ENCODE measurements around the gene LIM2. TPM values are rescaled to one million over a fixed set of nuclear protein-coding genes. Genes with fewer than 3 reads are reported as not detected.

Gene LIM2
- total and polyA plus RNA-seq, 7 donors = not detected

DNA sequence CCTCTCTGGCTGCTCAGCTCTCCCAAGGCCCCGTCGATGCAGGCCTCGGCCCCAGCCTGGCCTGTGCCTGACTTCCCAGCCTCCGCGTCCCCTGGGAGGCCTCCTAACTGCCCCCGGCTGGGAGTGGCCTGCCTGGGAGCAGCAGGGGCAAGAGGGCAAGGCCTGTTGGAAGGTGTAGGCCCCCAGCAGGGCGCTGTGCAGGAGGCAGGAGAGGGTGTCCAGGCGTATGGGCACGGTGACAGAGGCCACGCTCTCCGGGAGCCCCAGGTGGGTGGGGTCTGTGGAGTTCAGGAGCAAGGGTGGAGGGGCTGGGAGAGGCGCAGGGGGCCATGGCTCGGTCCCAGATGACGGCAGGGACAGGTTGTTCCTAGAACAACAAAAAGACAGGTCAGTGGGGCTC is 1.4 kb upstream of the LIM2 start:
- intact Hi-C loops (cut with DNase I) = no loop called here
- 69 to 78% (median 74%) methylated on average over 14 of the region's 14 CpGs for WGBS, 3 donors

DNA sequence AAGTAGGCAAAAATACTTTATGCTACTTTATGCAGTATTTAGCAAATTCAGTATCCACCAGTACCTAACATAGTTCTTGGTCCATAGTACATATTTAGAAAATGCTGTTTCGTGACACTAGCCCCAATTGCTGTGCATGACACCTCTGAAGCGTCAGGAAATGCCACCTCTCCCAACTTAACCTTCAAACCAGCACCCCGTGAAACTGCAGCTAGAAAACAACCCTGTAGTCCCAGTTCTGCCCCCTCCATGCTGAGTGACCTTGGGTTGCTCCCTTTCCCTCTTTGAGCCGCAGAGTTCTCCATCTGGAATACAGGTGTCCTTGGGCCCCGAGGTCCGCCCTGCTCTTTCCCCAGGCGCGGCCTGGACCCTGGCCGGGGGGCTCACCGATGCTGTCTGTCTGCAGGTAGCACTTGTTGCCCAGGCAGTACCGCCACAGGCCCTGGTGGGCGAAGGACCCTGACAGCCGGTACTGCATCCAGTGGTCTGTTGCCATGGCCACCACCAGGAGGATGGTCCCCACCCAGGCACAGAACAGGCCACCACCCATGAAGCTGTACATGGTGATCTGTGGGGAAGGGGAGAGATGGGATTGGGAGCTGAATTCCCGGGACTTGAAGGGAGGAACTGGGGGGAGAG is 773 bp downstream of the LIM2 start:
- Histone ChIP-seq H3K36me3 (ENCODE audit: insufficient read depth in 1 of 2, low read depth in 1 of 2) (no peaks in the 10 kb centered on the region), H3K4me3 (no peak overlapping the region), H3K9me3 (no peaks in the 10 kb centered on the region), H3K27me3 (ENCODE audit: insufficient read depth in 3 of 3, low read length in 2 of 3) (peaks cover 0 to 3% (median 0%) of the 10 kb centered on the region in 3 donors), H3K4me1 (no peaks in the 10 kb centered on the region), H3K27ac (no peak overlapping the region)
- WGBS, 3 donors = 86 to 90% (median 87%) methylated on average over 14 of the region's 14 CpGs
- DNase-seq (no peak), ATAC-seq (no peak)
- TF ChIP-seq, protein P1, sequence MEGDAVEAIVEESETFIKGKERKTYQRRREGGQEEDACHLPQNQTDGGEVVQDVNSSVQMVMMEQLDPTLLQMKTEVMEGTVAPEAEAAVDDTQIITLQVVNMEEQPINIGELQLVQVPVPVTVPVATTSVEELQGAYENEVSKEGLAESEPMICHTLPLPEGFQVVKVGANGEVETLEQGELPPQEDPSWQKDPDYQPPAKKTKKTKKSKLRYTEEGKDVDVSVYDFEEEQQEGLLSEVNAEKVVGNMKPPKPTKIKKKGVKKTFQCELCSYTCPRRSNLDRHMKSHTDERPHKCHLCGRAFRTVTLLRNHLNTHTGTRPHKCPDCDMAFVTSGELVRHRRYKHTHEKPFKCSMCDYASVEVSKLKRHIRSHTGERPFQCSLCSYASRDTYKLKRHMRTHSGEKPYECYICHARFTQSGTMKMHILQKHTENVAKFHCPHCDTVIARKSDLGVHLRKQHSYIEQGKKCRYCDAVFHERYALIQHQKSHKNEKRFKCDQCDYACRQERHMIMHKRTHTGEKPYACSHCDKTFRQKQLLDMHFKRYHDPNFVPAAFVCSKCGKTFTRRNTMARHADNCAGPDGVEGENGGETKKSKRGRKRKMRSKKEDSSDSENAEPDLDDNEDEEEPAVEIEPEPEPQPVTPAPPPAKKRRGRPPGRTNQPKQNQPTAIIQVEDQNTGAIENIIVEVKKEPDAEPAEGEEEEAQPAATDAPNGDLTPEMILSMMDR (IDR thresholded peaks at IDR 0.05) = no peak
- intact Hi-C loops (cut with DNase I) = no loop called here

More for the DNA sequence above, 1.4 kb upstream of the LIM2 start:
- DNase-seq (no peak), ATAC-seq (no peak)
- H3K36me3 ChIP-seq (ENCODE audit: insufficient read depth in 1 of 2, low read depth in 1 of 2) = no peaks in the 10 kb centered on the region
- peaks cover 0 to 3% (median 0%) of the 10 kb centered on the region in 3 donors for H3K27me3 ChIP-seq (ENCODE audit: insufficient read depth in 3 of 3, low read length in 2 of 3)
- TF ChIP-seq, protein P1 (IDR thresholded peaks at IDR 0.05) = no peak
- H3K4me3 ChIP-seq = no peak overlapping the region
- H3K9me3 ChIP-seq = no peaks in the 10 kb centered on the region
- H3K27ac ChIP-seq = no peak overlapping the region
- peaks cover 2% of the 10 kb centered on the region for H3K4me1 ChIP-seq

DNA sequence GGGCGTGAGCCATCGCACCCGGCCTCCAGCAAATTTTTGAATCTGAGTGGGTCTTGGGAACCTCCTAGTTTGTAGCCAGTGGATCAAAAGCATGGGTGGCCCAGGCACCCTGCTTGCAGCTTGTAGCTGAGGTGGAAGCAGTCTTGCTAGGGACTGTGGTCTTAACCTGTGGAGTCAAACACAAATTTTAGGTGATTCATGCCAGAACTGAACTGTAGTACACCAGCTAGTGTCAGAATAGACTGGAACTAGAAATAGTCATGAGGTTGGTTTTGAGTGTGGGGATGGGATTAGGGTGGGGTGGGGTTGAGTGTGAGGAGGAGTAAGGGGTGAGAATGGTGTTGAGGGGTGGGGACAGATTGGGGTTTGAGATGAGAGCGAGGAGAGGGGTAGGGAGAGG is 5.8 kb downstream of the LIM2 start:
- Histone ChIP-seq H3K36me3 (ENCODE audit: insufficient read depth in 1 of 2, low read depth in 1 of 2) (no peaks in the 10 kb centered on the region), H3K9me3 (no peaks in the 10 kb centered on the region), H3K27ac (no peak overlapping the region), H3K4me1 (no peaks in the 10 kb centered on the region), H3K27me3 (ENCODE audit: insufficient read depth in 3 of 3, low read length in 2 of 3) (peaks cover 0 to 4% (median 0%) of the 10 kb centered on the region in 3 donors), H3K4me3 (no peak overlapping the region)
- no peak for ATAC-seq
- 98 to 100% (median 98%) methylated on average over 4 of the region's 4 CpGs for WGBS, 3 donors
- TF ChIP-seq, protein P1 (IDR thresholded peaks at IDR 0.05) = no peak
- intact Hi-C loops (cut with DNase I) = no loop called here
- DNase-seq = no peak

DNA sequence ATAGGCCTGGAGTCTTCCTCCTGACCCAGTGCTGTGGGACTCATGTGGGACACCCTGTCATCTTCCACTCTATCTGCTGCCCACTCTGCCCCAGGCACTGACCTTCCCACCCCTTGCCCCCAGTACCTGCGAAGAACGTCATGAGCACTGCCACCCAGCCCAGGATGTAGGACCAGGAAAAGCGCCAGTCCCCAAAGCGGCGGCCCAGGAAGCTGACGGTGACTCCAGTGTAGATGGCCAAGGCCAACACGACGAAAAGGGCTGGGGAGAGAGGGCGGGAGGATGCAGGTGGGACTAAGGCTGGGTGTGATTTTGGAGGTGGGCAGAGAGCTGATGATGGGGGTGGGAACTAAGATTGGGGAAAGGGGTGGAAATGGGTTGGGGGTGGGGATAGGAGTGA is 7.4 kb downstream of the LIM2 start:
- no peaks in the 10 kb centered on the region for H3K36me3 ChIP-seq (ENCODE audit: insufficient read depth in 1 of 2, low read depth in 1 of 2)
- H3K4me3 ChIP-seq = no peak overlapping the region
- intact Hi-C loops (cut with DNase I) = no loop called here
- H3K27me3 ChIP-seq (ENCODE audit: insufficient read depth in 3 of 3, low read length in 2 of 3) = peaks cover 0 to 4% (median 0%) of the 10 kb centered on the region in 3 donors
- H3K9me3 ChIP-seq = no peaks in the 10 kb centered on the region
- no peak overlapping the region for H3K27ac ChIP-seq
- H3K4me1 ChIP-seq = no peaks in the 10 kb centered on the region
- TF ChIP-seq, protein P1 (IDR thresholded peaks at IDR 0.05) = no peak
- no peak for ATAC-seq
- WGBS, 3 donors = 87 to 93% (median 91%) methylated on average over 9 of the region's 9 CpGs
- DNase-seq = no peak

DNA sequence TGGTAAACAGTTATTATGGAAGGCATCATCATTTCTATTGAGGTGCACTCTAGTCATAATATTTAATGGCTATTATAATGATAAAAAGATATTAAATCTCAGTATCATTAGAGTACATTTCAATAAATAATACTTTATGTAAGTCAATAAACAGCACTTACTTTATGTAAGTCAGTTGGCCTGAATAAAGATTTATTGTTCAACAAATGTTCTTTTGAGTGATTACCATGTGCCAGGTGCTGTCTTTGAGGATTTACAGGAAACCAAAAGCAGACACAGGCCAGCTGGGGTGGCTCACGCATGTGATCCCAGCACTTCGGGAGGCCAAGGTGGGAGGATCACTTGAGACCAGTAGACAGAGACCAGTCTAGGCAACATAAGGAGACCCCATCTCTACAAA is 10.4 kb downstream of the LIM2 start:
- DNase-seq (no peak), ATAC-seq (no peak)
- H3K9me3 ChIP-seq = no peaks in the 10 kb centered on the region
- H3K27ac ChIP-seq = no peak overlapping the region
- TF ChIP-seq, protein P1 (IDR thresholded peaks at IDR 0.05) = no peak
- no peaks in the 10 kb centered on the region for H3K4me1 ChIP-seq
- no peak overlapping the region for H3K4me3 ChIP-seq
- no peaks in the 10 kb centered on the region for H3K36me3 ChIP-seq (ENCODE audit: insufficient read depth in 1 of 2, low read depth in 1 of 2)
- H3K27me3 ChIP-seq (ENCODE audit: insufficient read depth in 3 of 3, low read length in 2 of 3) = peaks cover 0 to 4% (median 0%) of the 10 kb centered on the region in 3 donors
- intact Hi-C loops (cut with DNase I) = no loop called here
- 46 to 63% (median 53%) methylated on average over 2 of the region's 2 CpGs for WGBS, 3 donors

Measured in psoas muscle (tissue), 8 donors.